ENCODE results near the gene TOGARAM2.
"Not testable (repeated sequence)": the region's sequence is repeated elsewhere in the genome, so short reads cannot be mapped to it uniquely, and the experiment has no call there.

The TOGARAM2 gene

GRCh38 chr2:29070526-29070925, 89.4 kb downstream of the TOGARAM2 start:
- in situ Hi-C loops (cut with MboI; ENCODE audit: low sequenced_read_pairs): no loop called here

- in situ Hi-C loops (cut with MboI; ENCODE audit: low sequenced_read_pairs): no loop called here
These were observed 90.2 kb downstream of the TOGARAM2 start for GRCh38 chr2:29071032-29071975.

- in situ Hi-C loops (cut with MboI; ENCODE audit: low sequenced_read_pairs): no loop called here
These were observed 91.2 kb downstream of the TOGARAM2 start for GRCh38 chr2:29072251-29072650.

GRCh38 chr2:29072971-29073725, 92.0 kb downstream of the TOGARAM2 start:
- in situ Hi-C loops (cut with MboI; ENCODE audit: low sequenced_read_pairs): no loop called here

GRCh38 chr2:29073933-29074332, 92.8 kb downstream of the TOGARAM2 start:
- in situ Hi-C loops (cut with MboI; ENCODE audit: low sequenced_read_pairs): no loop called here

- in situ Hi-C loops (cut with MboI; ENCODE audit: low sequenced_read_pairs): no loop called here
These were observed 93.3 kb downstream of the TOGARAM2 start, which contains the start of gene PCARE for GRCh38 chr2:29074411-29074810. TSS of gene PCARE (minus strand) at chr2:29074523. CDS start at chr2:29074261, 262 bp downstream.

GRCh38 chr2:29075894-29076705, 95.0 kb downstream of the TOGARAM2 start:
- in situ Hi-C loops (cut with MboI; ENCODE audit: low sequenced_read_pairs): no loop called here

- in situ Hi-C loops (cut with MboI; ENCODE audit: low sequenced_read_pairs): no loop called here
These were observed 98.8 kb downstream of the TOGARAM2 start for GRCh38 chr2:29079887-29080286.

- in situ Hi-C loops (cut with MboI; ENCODE audit: low sequenced_read_pairs): no loop called here
These were observed 100.0 kb downstream of the TOGARAM2 start for GRCh38 chr2:29080886-29081743.

GRCh38 chr2:29082804-29083495, 101.9 kb downstream of the TOGARAM2 start:
- in situ Hi-C loops (cut with MboI; ENCODE audit: low sequenced_read_pairs): no loop called here

- in situ Hi-C loops (cut with MboI; ENCODE audit: low sequenced_read_pairs): no loop called here
These were observed 103.5 kb downstream of the TOGARAM2 start for GRCh38 chr2:29084554-29084953.

GRCh38 chr2:29090311-29090710, 109.2 kb downstream of the TOGARAM2 start:
- in situ Hi-C loops (cut with MboI; ENCODE audit: low sequenced_read_pairs): not testable (repeated sequence)

GRCh38 chr2:29096969-29097368, 115.9 kb downstream of the TOGARAM2 start:
- in situ Hi-C loops (cut with MboI; ENCODE audit: low sequenced_read_pairs): no loop called here

GRCh38 chr2:29097569-29097968, 116.5 kb downstream of the TOGARAM2 start:
- in situ Hi-C loops (cut with MboI; ENCODE audit: low sequenced_read_pairs): no loop called here

- in situ Hi-C loops (cut with MboI; ENCODE audit: low sequenced_read_pairs): no loop called here
These were observed 119.5 kb downstream of the TOGARAM2 start for GRCh38 chr2:29100564-29100963.
